Body of pancreas (tissue), 4 donors: ENCODE results near the gene FBXO7.

ENCODE experiments used
- CTCF ChIP-seq, 7 experiments: fragments of 450-650 bp in 4 of 7; fragments of 200-600 bp in 3 of 7; sonication (generic) in 3 of 7; IDR thresholded peaks; one replicate each; pipeline ENCODE4 v1.5.1; 2016 to 2019; ENCODE audit warnings: antibody characterized with exemption in 7 of 7
- POLR2A ChIP-seq, 3 donors: fragments of 450-650 bp; IDR thresholded peaks; one replicate each; pipeline ENCODE4 v1.6.1; 2016; ENCODE audit warnings: antibody characterized with exemption in 3 of 3, mild to moderate bottlenecking in 2 of 3

DNA sequence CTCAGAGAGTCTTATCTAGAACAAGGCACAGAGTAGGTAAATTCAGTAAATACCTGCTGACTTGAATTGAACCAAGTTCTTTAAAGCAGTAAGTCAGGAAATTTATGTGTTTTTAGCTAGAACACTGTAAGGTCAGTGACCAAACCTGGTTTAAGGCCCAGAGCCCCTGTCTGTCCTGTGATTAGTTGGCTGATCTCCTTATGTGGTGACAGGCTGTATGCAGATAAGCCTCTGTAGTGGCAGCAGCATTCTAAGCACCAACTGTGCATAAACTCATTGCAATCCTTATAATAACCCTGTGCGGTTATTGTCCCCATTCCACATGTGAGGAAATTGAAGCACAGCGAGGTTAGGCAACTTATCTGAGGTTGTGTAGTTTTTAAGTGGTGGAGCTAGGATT lies 40.5 kb downstream of the FBXO7 start:
- TF ChIP-seq CTCF (IDR thresholded peaks at IDR 0.05) (no peak), POLR2A (IDR thresholded peaks at IDR 0.05) (no peak)
